ENCODE data around the gene KIF15.
A peak's percentile ranks its signal among the peaks of the same experiment; 100 is the strongest.

The KIF15 gene

DNA sequence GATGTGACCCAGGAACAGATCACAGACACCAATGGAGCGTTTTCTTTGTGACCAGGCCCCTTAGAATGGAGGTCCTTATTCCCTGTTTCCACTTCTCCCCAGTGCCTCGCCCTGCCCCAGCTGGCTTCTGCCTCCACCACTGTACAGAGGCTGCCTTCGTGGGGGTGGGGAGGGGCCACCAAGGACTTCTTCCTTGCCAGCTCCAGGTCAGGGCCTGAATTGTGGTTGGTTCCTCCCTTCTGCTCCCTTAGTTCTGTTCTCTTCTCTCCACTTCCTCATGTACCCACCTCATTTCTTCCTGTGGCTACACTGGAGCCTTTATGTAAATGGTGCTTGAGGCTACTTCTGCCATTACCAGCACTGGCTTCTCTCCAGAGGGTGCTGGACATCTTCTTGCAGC, 129.3 kb downstream of the KIF15 start:
- no peak overlapping the region for H3K4me3 ChIP-seq (replicated peaks; ENCODE audit: low read depth, low read length)
- no peak for DNase-seq (ENCODE audit: extremely low read depth, low read depth)
- TF ChIP-seq, protein P1, sequence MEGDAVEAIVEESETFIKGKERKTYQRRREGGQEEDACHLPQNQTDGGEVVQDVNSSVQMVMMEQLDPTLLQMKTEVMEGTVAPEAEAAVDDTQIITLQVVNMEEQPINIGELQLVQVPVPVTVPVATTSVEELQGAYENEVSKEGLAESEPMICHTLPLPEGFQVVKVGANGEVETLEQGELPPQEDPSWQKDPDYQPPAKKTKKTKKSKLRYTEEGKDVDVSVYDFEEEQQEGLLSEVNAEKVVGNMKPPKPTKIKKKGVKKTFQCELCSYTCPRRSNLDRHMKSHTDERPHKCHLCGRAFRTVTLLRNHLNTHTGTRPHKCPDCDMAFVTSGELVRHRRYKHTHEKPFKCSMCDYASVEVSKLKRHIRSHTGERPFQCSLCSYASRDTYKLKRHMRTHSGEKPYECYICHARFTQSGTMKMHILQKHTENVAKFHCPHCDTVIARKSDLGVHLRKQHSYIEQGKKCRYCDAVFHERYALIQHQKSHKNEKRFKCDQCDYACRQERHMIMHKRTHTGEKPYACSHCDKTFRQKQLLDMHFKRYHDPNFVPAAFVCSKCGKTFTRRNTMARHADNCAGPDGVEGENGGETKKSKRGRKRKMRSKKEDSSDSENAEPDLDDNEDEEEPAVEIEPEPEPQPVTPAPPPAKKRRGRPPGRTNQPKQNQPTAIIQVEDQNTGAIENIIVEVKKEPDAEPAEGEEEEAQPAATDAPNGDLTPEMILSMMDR (IDR thresholded peaks at IDR 0.05; ENCODE audit: low read depth, low read length, missing control alignments) = no peak

DNA sequence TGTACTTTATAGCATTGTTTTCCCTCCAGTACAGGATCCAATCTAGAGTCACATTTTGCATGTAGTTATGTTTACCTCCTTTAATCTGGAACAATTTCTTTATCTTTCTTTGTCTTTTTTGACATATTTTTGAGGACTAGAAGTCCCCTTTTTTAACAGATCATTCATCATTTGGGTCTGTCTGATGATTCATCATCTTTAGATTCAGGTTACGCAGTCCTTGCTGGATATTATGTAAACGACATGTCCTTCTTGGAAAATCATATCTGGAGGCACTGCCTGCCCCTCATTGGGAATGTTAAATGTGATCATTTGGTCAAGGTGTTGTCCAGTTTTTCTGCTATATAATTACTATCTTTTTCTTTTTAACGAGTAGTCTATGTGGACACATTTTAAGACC, 131.1 kb downstream of the KIF15 start:
- DNase-seq (ENCODE audit: extremely low read depth, low read depth) = no peak
- no peak overlapping the region for H3K4me3 ChIP-seq (replicated peaks; ENCODE audit: low read depth, low read length)
- TF ChIP-seq, protein P1 (IDR thresholded peaks at IDR 0.05; ENCODE audit: low read depth, low read length, missing control alignments) = no peak

DNA sequence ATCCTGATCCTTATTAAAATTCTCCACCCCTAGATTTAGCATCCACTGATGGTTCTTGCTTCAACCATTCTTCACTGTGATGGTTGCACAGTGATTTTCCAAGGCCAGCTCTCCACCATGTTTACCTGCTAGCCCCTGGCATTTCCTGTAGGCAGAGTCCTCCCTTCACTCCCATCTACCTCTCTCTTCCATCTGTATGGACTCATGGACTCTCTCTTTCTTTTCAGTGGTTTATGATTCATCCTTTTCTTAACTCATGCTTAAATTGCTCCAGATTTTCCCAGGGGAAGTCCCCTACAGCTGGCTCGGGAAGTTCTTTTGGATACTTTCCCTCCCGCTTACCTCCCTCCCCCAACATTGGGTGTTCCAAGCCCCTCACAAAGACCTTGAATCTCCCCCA, 131.5 kb downstream of the KIF15 start:
- no peak overlapping the region for H3K4me3 ChIP-seq (replicated peaks; ENCODE audit: low read depth, low read length)
- DNase-seq (ENCODE audit: extremely low read depth, low read depth) = peak; percentile 50
- TF ChIP-seq, protein P1 (IDR thresholded peaks at IDR 0.05; ENCODE audit: low read depth, low read length, missing control alignments) = no peak

DNA sequence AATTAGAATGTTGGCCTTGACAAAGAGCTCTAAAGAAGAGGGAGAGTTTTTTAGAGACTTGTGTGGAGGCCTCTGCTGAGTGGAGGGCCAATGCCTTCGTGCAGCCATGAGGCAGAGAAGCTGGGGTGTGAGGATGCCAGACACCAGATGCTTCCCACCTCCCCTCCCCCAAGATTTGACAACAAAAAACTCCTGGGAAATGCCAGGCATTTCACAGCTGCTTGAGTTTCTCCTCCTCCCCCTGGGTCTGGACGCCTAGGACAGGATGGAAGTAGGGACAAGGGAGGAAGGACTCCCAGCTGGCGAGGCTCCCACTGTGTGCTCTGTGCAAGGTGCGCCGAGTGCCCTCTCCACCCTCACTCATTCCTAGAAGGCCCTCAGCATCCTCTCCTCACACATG, 132.9 kb downstream of the KIF15 start:
- no peak for DNase-seq (ENCODE audit: extremely low read depth, low read depth)
- H3K4me3 ChIP-seq (replicated peaks; ENCODE audit: low read depth, low read length) = no peak overlapping the region
- TF ChIP-seq, protein P1 (IDR thresholded peaks at IDR 0.05; ENCODE audit: low read depth, low read length, missing control alignments) = no peak

DNA sequence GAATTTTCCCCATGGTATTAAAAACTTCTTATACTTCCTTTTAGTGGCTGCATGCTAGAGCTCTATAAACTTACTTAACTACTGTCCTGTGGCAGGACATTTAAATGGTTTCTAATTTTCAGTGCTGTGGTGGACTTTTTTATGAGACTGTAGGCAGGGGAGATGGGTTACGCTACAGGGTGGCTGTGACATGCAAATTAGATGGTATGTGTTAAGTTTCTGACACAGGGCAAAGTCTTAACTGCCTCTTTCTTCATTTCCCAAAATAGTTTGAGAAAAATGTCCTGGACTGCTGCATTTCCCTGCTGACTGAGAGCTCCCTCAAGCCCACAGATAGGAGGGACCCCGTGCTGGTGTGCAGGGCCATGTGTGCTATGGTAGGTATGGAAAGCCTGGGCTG, 134.8 kb downstream of the KIF15 start:
- H3K4me3 ChIP-seq (replicated peaks; ENCODE audit: low read depth, low read length) = no peak overlapping the region
- TF ChIP-seq, protein P1 (IDR thresholded peaks at IDR 0.05; ENCODE audit: low read depth, low read length, missing control alignments) = no peak
- no peak for DNase-seq (ENCODE audit: extremely low read depth, low read depth)

DNA sequence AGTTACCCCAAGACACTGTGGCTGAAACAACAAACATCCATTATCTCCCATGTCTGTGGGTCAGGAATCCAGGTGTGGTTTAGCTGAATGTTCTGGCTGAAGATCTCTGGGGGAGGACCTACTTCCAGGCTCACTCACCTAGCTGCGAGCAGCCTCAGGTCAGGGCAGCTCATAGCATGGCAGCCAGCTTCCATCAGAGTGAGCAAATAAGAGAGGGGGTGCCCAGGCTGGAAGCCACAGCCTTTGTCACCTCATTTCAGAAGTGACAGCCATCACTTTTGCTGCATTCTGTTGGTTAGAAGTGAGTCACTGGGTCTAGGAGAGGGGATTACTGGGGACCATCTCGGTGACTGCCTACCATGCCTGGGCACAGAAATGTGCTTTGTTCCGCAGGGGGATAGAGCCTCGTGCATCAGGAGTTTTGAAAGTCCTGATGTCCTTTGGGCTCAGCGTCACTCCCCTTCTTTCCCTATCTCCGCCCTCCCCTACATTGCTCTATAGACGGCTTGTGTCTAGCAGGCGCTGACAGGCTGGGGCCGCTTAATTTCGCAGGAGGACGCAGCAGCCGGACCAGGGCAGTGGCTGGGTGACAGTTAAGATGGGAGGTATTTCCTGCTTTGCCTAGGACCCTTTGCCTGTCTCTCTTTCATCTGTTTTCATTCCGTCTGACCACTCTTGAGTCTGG, 138.2 kb downstream of the KIF15 start:
- no peak overlapping the region for H3K4me3 ChIP-seq (replicated peaks; ENCODE audit: low read depth, low read length)
- no peak for DNase-seq (ENCODE audit: extremely low read depth, low read depth)
- TF ChIP-seq, protein P1 (IDR thresholded peaks at IDR 0.05; ENCODE audit: low read depth, low read length, missing control alignments) = no peak

DNA sequence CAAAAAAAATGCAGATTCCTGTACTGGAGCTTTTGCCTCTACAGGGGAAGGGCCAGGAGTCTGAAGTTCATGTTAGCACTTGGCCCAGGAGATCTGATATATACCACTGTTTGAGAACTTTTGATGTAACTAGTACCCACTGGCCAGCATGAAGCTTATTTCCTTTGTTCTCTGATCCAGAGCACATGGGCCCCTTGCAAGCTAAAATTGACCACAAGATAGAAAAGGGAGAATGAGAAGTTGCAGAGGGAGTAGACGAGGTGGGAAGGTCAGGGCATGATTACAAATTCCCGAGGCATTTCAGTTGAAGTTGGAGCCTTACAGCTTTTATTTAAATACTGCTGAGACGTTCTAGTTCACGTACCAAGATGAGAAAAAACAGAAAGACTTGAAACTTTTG, 141.0 kb downstream of the KIF15 start:
- H3K4me3 ChIP-seq (replicated peaks; ENCODE audit: low read depth, low read length) = no peak overlapping the region
- no peak for DNase-seq (ENCODE audit: extremely low read depth, low read depth)
- TF ChIP-seq, protein P1 (IDR thresholded peaks at IDR 0.05; ENCODE audit: low read depth, low read length, missing control alignments) = no peak
